HFFc6 (cell line): Measurements from ENCODE around the gene ADAMTSL2. TPM values are rescaled to one million over a fixed set of nuclear protein-coding genes. Genes with fewer than 3 reads are reported as not detected.

Experiments
- DNase-seq: peaks from one replicate; pipeline ENCODE4 v3.0.0-alpha.2; 2018
- H3K27ac Mint-ChIP-seq: 2 replicates; pipeline ENCODE4 v1.8.0; 2020; ENCODE audit warnings: mild to moderate bottlenecking, mixed read lengths
- H3K27me3 Mint-ChIP-seq: 2 replicates; pipeline ENCODE4 v1.8.0; 2021; ENCODE audit warnings: mild to moderate bottlenecking, moderate library complexity, mixed read lengths; ENCODE audit not compliant: insufficient read depth
- H3K36me3 Mint-ChIP-seq: 2 replicates; pipeline ENCODE4 v1.8.0; 2021; ENCODE audit warnings: low read depth, mixed read lengths
- H3K4me1 Mint-ChIP-seq: 2 replicates; pipeline ENCODE4 v1.8.0; 2020; ENCODE audit warnings: low read depth, mixed read lengths
- H3K4me3 Mint-ChIP-seq: 2 replicates; pipeline ENCODE4 v1.8.0; 2020; ENCODE audit warnings: mild to moderate bottlenecking, moderate library complexity, mixed read lengths
- H3K9me3 Mint-ChIP-seq: 2 replicates; pipeline ENCODE4 v1.8.0; 2020; ENCODE audit warnings: mild to moderate bottlenecking, mixed read lengths
- CTCF ChIP-seq: fragments of 200-600 bp; sonication (generic); IDR thresholded peaks from 2 replicates; pipeline ENCODE4 v1.5.0; 2021; ENCODE audit warnings: antibody characterized with exemption, mild to moderate bottlenecking
- total RNA-seq, 6 experiments: library from RNA; stranded (reverse); fragmentation: NEBNext Ultra II Directional; extraction: Animal tissue kit (Norgen Biotek cat#: 25700); gene quantifications; 2 replicates in 1 of 6; 3 replicates in 5 of 6; pipeline ENCODE4 v1.2.3, GENCODE V29; 2021

Gene ADAMTSL2
- total RNA-seq, 6 experiments from 2014 or later: 0.05 to 0.07 (median 0.06) TPM; not detected in 3

DNA sequence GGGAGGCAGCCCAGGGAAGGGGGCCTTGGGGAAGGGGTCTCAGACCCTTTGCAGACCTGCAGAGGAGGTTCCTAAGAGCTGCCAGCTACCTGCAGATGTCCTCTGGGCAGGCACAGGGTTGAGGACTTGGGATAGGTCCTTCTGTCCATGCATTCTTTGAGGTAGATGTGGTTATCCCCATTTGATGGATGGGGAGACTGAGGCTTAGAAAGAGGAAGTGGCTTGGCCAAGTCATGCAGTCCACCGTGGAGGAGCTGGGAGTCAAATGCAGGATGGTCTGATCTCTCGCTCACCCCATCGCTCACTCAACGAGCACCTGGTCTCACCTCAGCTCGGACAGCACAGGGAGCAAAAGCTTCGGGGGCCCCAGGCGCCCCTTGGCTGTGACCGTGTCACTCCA is 20.2 kb downstream of the ADAMTSL2 start:
- Mint-ChIP-seq H3K4me1 (peaks cover 22% of the 10 kb centered on the region), H3K4me3 (no peak overlapping the region), H3K36me3 (no peaks in the 10 kb centered on the region), H3K9me3 (no peaks in the 10 kb centered on the region), H3K27me3 (peaks cover 16% of the 10 kb centered on the region), H3K27ac (no peak overlapping the region)
- TF ChIP-seq CTCF: no peak
- no peak for DNase-seq

GRCh38 chr9:133556354-133556753 is 21.9 kb downstream of the ADAMTSL2 start:
- Mint-ChIP-seq H3K27me3 (peaks cover 8% of the 10 kb centered on the region), H3K9me3 (no peaks in the 10 kb centered on the region), H3K4me3 (no peak overlapping the region), H3K4me1 (peaks cover 25% of the 10 kb centered on the region), H3K27ac (no peak overlapping the region), H3K36me3 (no peaks in the 10 kb centered on the region)
- DNase-seq: no peak
- TF ChIP-seq CTCF: no peak

GRCh38 chr9:133557581-133557980 is 23.1 kb downstream of the ADAMTSL2 start:
- peak overlapping the region; percentile 86; the same call in 1 of the 2 replicates for H3K4me3 Mint-ChIP-seq
- no peak for DNase-seq
- H3K27me3 Mint-ChIP-seq: peaks cover 6% of the 10 kb centered on the region
- H3K27ac Mint-ChIP-seq: peak overlapping the region; percentile 90; the same call in 1 of the 2 replicates
- H3K4me1 Mint-ChIP-seq: peaks cover 25% of the 10 kb centered on the region
- no peaks in the 10 kb centered on the region for H3K36me3 Mint-ChIP-seq
- no peaks in the 10 kb centered on the region for H3K9me3 Mint-ChIP-seq
- no peak for TF ChIP-seq CTCF

DNA sequence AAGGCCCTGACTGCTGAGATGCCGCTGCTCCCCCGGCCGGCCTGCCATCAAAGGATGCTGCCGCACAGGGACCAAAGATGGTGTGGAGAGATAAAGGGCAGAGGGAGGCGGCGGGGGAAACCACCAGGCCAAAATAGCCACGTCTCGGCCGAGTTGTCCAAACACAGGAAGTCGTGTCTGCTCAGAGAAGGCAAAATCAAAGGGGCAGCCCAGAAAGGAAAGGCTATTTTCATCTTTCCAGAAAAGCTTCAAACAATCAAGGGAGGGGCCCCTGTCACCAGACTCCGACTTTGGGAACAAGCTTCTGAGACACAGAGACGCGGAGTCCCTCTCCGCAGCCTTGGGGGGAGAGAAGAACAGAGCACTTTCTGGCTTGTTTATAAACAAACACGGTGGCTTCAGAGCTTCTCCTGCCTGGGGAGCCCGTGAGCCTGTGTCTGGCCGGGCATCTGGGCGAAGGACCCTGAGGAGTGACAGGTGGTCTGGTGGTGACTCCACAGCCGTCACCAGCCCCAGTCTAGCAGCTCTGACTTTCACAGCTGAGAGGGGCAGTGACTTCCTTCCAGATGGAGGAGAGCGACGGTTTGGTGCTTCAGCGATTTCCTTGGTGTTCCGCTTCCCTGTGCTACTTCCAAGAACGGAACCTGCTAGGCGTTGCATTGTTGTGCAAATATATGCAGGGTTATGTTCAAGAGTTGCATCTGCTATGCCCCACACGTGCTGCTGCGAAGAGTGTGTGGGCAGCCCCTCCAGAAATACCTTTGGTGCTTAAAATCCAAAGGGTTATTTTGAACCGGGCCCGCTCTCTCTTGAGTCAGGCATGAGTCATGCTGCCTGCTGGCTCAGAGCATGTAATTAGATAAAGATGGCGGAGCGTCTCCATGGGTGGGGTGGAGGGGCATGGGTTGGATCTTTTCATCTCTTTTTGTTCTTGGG is 24.0 kb downstream of the ADAMTSL2 start:
- Mint-ChIP-seq H3K27ac (peak overlapping the region; percentile 90), H3K9me3 (no peaks in the 10 kb centered on the region), H3K36me3 (no peaks in the 10 kb centered on the region), H3K4me1 (peaks cover 25% of the 10 kb centered on the region), H3K4me3 (peak overlapping the region; percentile 86), H3K27me3 (peaks cover 8% of the 10 kb centered on the region)
- peak; percentile 76 for DNase-seq
- no peak for TF ChIP-seq CTCF

DNA sequence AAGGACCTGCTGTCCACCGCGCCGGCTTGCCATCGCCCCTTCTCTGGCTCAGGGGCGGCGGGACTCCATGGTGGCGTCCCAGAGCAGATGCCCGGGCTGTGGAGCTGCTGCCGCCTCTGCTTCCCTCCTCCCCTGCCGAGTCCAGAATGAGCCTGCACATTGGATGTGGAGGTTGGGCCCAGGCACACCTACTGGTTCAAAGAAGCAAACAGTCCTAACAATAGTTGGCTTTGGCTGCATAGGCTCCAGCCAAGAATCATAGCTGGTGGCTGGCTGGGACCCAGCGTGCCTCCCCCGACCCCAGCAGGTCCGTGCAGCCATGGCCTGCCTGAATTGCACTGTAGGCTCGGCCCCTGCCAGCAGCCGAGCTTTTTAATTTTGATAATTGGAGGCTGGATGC is 25.8 kb downstream of the ADAMTSL2 start:
- no peak for TF ChIP-seq CTCF
- no peaks in the 10 kb centered on the region for H3K36me3 Mint-ChIP-seq
- no peak overlapping the region for H3K27ac Mint-ChIP-seq
- H3K4me3 Mint-ChIP-seq: no peak overlapping the region
- H3K4me1 Mint-ChIP-seq: peaks cover 25% of the 10 kb centered on the region
- no peak for DNase-seq
- H3K27me3 Mint-ChIP-seq: peaks cover 18% of the 10 kb centered on the region
- no peaks in the 10 kb centered on the region for H3K9me3 Mint-ChIP-seq
